SK-N-DZ (cell line): Measurements from ENCODE around the gene TMEM120A.
A peak's percentile ranks its signal among the peaks of the same experiment; 100 is the strongest.

Experiments used
- DNase-seq: peaks from one replicate; pipeline ENCODE4 v3.0.0-alpha.2; 2015; ENCODE audit warnings: low spot score

TMEM120A gene

GRCh38 chr7:75995996-75996395 lies 1.6 kb upstream of the TMEM120A start:
- DNase-seq, result no peak

- DNase-seq, result no peak
Measured at GRCh38 chr7:75995052-75995471, 667 bp upstream of the TMEM120A start.

- DNase-seq, result peak; percentile 68
Measured at GRCh38 chr7:75993689-75994387, 557 bp downstream of the TMEM120A start.

GRCh38 chr7:75992083-75992755 lies 2.2 kb downstream of the TMEM120A start:
- no peak for DNase-seq

- no peak for DNase-seq
Measured at GRCh38 chr7:75991531-75992082, 2.8 kb downstream of the TMEM120A start.

GRCh38 chr7:75989500-75990388 lies 4.7 kb downstream of the TMEM120A start:
- DNase-seq, result no peak

GRCh38 chr7:75988568-75989499 lies 5.6 kb downstream of the TMEM120A start:
- DNase-seq, result peak; percentile 64

- DNase-seq, result no peak
Measured at GRCh38 chr7:75987805-75988567, 6.4 kb downstream of the TMEM120A start.

GRCh38 chr7:75987026-75987804 lies 7.2 kb downstream of the TMEM120A start:
- no peak for DNase-seq

- no peak for DNase-seq
Measured at GRCh38 chr7:75986147-75986781, 8.1 kb downstream of the TMEM120A start.

GRCh38 chr7:75985518-75986146 lies 8.8 kb downstream of the TMEM120A start:
- DNase-seq, result no peak

- no peak for DNase-seq
Measured at GRCh38 chr7:75985009-75985517, 9.3 kb downstream of the TMEM120A start.

- no peak for DNase-seq
Measured at GRCh38 chr7:75984130-75985008, 10.0 kb downstream of the TMEM120A start.

GRCh38 chr7:75983471-75984129 lies 10.8 kb downstream of the TMEM120A start:
- no peak for DNase-seq

GRCh38 chr7:75982306-75983064 lies 11.9 kb downstream of the TMEM120A start:
- DNase-seq, result no peak
